ENCODE data around the gene PFN3. TPM values are rescaled to one million over a fixed set of nuclear protein-coding genes. Genes with fewer than 3 reads are reported as not detected.
A peak's percentile ranks its signal among the peaks of the same experiment; 100 is the strongest.

The PFN3 gene
- total and polyA plus RNA-seq, 7 donors, result not detected

- WGBS, 3 donors, result 14 to 22% (median 15%) methylated on average over 11 of the region's 11 CpGs
- ATAC-seq (no peak), DNase-seq (peak in 1 of 2 donors; percentile 48)
- Histone ChIP-seq H3K9me3 (no peaks in the 10 kb centered on the region), H3K36me3 (ENCODE audit: insufficient read depth in 1 of 2, low read depth in 1 of 2) (peaks cover 0 to 8% of the 10 kb centered on the region in 2 donors), H3K27me3 (ENCODE audit: insufficient read depth in 3 of 3, low read length in 2 of 3) (no peaks in the 10 kb centered on the region), H3K4me3 (peak overlapping the region; percentile 81), H3K4me1 (peaks cover 26% of the 10 kb centered on the region), H3K27ac (peak overlapping the region; percentile 86)
- no peak for TF ChIP-seq CTCF (IDR thresholded peaks at IDR 0.05)
- intact Hi-C loops (cut with DNase I), result no loop called here
Observed at GRCh38 chr5:177427211-177427822, 26.9 kb upstream of the PFN3 start.

GRCh38 chr5:177426566-177427210 is 26.2 kb upstream of the PFN3 start, which contains the start of gene GRK6:
TSS of gene GRK6 (plus strand) at chr5:177426676. CDS start at chr5:177426846, 170 bp downstream.
- no peak for ATAC-seq
- intact Hi-C loops (cut with DNase I), result no loop called here

DNA sequence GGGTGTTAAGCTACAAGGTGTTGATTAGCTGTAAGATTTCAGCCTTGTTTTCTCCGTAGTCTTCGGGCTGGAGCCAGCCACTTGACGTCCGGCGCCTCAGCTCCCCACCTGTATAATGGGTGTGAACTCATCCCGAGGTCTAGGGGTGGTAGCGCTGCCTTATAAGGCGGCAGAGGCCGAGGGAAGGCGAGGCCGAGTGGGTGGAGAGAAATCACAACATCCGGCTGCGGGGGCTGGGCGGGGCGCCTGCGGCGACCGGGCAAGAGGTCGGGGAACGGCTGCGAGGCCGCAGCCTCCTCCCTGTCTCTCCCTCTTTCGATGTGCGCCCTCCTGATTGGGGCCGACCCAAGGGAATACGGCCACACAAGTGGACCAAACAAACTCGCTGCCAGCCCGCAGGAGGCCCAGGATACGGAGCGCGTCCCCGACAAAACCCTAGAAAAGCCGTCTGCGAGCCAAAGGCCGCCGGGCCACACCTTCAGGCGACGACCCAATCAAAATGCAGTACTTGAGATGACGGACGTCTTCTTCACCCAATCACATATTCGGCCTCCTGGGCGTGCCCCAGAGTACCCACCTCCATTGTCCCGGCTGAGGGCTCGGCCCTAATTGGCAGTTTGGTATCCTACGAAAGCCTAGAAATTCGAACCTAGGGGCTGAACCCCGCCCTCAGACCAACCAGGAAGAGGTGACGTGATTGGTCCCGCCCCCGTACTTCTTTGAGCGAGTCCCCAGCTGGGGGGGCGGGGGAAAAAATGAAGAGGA is 25.5 kb upstream of the PFN3 start:
- H3K4me1 ChIP-seq, result peaks cover 14% of the 10 kb centered on the region
- intact Hi-C loops (cut with DNase I), result no loop called here

More at GRCh38 chr5:177426566-177427210, 26.2 kb upstream of the PFN3 start, which contains the start of gene GRK6:
- H3K27ac ChIP-seq, result peak within 1 kb of the TSS; percentile 91
- 0% methylated on average over 28 to 82 of the region's 82 CpGs for WGBS, 3 donors
- H3K36me3 ChIP-seq (ENCODE audit: insufficient read depth in 1 of 2, low read depth in 1 of 2), result peaks cover 0 to 7% of the 10 kb centered on the region in 2 donors
- no peaks in the 10 kb centered on the region for H3K27me3 ChIP-seq (ENCODE audit: insufficient read depth in 3 of 3, low read length in 2 of 3)
- H3K4me1 ChIP-seq, result peaks cover 19% of the 10 kb centered on the region
- peak within 1 kb of the TSS; percentile 81 for H3K4me3 ChIP-seq
- DNase-seq, result peak; percentile 59 to 75
- TF ChIP-seq CTCF (IDR thresholded peaks at IDR 0.05), result no peak
- no peaks in the 10 kb centered on the region for H3K9me3 ChIP-seq

More for the DNA sequence above, 25.5 kb upstream of the PFN3 start:
- WGBS, 3 donors, result 0 to 1% (median 0%) methylated on average over 44 to 52 of the region's 52 CpGs
- DNase-seq (peak; percentile 100), ATAC-seq (peak; percentile 96 to 98 (median 97))
- H3K27me3 ChIP-seq (ENCODE audit: insufficient read depth in 3 of 3, low read length in 2 of 3), result no peaks in the 10 kb centered on the region
- no peak for TF ChIP-seq CTCF (IDR thresholded peaks at IDR 0.05)
- H3K4me3 ChIP-seq, result peak overlapping the region; percentile 73
- no peaks in the 10 kb centered on the region for H3K9me3 ChIP-seq
- peaks cover 0 to 2% of the 10 kb centered on the region in 2 donors for H3K36me3 ChIP-seq (ENCODE audit: insufficient read depth in 1 of 2, low read depth in 1 of 2)
- H3K27ac ChIP-seq, result peak overlapping the region; percentile 91
